Measurements from ENCODE around the gene KLHL26. TPM values are rescaled to one million over a fixed set of nuclear protein-coding genes. Genes with fewer than 3 reads are reported as not detected.

The KLHL26 gene
- total RNA-seq, 3 donors from 2014 or later, result 7.6 to 16.6 (median 8.9) TPM

GRCh38 chr19:18611327-18612050, 25.3 kb upstream of the KLHL26 start:
- Histone ChIP-seq H3K9me3 (no peaks in the 10 kb centered on the region), H3K4me1 (ENCODE audit: low read depth) (peaks cover 27% of the 10 kb centered on the region), H3K4me3 (no peak overlapping the region), H3K36me3 (ENCODE audit: low read depth) (no peaks in the 10 kb centered on the region)
- no peak for ATAC-seq
- intact Hi-C loops (cut with DNase I, micrococcal nuclease), result no loop called here
- TF ChIP-seq CTCF (IDR thresholded peaks at IDR 0.05), result no peak
- DNase-seq, result no peak

- no peaks in the 10 kb centered on the region for H3K9me3 ChIP-seq
- H3K36me3 ChIP-seq (ENCODE audit: low read depth), result no peaks in the 10 kb centered on the region
- ATAC-seq, result no peak
- intact Hi-C loops (cut with DNase I, micrococcal nuclease), result no loop called here
- peaks cover 26% of the 10 kb centered on the region for H3K4me1 ChIP-seq (ENCODE audit: low read depth)
- no peak for DNase-seq
- H3K4me3 ChIP-seq, result no peak overlapping the region
- no peak for TF ChIP-seq CTCF (IDR thresholded peaks at IDR 0.05)
These were observed 24.6 kb upstream of the KLHL26 start for GRCh38 chr19:18612051-18612771.

- no peak for DNase-seq
- peak; percentile 17 for ATAC-seq
- no peak within 1 kb of the TSS for H3K4me3 ChIP-seq
- intact Hi-C loops (cut with DNase I, micrococcal nuclease), result no loop called here
- no peaks in the 10 kb centered on the region for H3K9me3 ChIP-seq
- peaks cover 22% of the 10 kb centered on the region for H3K4me1 ChIP-seq (ENCODE audit: low read depth)
- H3K36me3 ChIP-seq (ENCODE audit: low read depth), result no peaks in the 10 kb centered on the region
- TF ChIP-seq CTCF (IDR thresholded peaks at IDR 0.05), result no peak
These were observed 23.8 kb upstream of the KLHL26 start, which contains the start of gene TMEM59L for GRCh38 chr19:18612772-18613588. TMEM59L (plus strand) TSS chr19:18612870; CDS start chr19:18612959, 89 bp downstream.

GRCh38 chr19:18613589-18614234, 23.1 kb upstream of the KLHL26 start:
- H3K36me3 ChIP-seq (ENCODE audit: low read depth), result no peaks in the 10 kb centered on the region
- H3K4me3 ChIP-seq, result no peak overlapping the region
- DNase-seq (no peak), ATAC-seq (no peak)
- H3K9me3 ChIP-seq, result no peaks in the 10 kb centered on the region
- TF ChIP-seq CTCF (IDR thresholded peaks at IDR 0.05), result no peak
- H3K4me1 ChIP-seq (ENCODE audit: low read depth), result peaks cover 22% of the 10 kb centered on the region
- intact Hi-C loops (cut with DNase I, micrococcal nuclease), result no loop called here

- H3K4me1 ChIP-seq (ENCODE audit: low read depth), result peaks cover 19% of the 10 kb centered on the region
- H3K4me3 ChIP-seq, result no peak overlapping the region
- ATAC-seq (no peak), DNase-seq (no peak)
- no peak for TF ChIP-seq CTCF (IDR thresholded peaks at IDR 0.05)
- intact Hi-C loops (cut with DNase I, micrococcal nuclease), result no loop called here
- H3K9me3 ChIP-seq, result no peaks in the 10 kb centered on the region
- no peaks in the 10 kb centered on the region for H3K36me3 ChIP-seq (ENCODE audit: low read depth)
These were observed 20.8 kb upstream of the KLHL26 start for GRCh38 chr19:18616023-18616422.

Measured in mucosa of descending colon (tissue), 3 donors.